ENCODE results near the gene NRF1.
A peak's percentile ranks its signal among the peaks of the same experiment; 100 is the strongest.
"Not testable (repeated sequence)": the region's sequence is repeated elsewhere in the genome, so short reads cannot be mapped to it uniquely, and the experiment has no call there.

NRF1 gene

DNA sequence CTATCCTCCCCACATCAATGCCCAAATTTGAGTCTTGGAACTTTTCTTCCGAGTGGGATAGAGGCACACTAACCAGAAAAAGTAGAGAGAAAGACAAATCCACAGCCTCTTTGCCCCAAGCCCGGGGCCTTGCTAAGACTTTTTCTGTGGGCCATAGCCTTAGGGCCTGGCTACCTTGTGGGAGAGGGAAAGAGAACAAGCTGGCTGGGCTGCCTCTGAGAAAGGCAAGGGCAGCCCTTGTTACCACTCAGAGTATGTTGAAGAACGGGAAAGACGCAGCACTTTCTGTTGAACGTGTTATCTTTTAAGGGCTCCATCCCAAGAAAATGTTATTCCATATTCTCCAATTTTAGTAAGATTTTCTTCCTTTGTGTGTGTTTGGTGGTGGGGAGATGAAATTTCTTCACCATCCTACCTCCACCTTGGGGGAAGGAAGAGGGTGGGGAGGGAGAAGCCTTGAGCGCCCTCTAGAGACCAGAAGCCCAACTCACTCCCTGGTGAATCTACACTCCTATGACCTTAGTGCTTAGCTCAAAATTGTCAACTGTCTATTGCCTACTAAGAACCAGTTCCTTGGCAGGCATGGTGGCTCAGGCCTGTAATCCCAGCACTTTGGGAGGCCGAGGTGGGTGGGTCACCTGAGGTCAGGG lies 3.9 kb upstream of the NRF1 start:
- no peak for DNase-seq (ENCODE audit: low read depth in 2 of 2)

DNA sequence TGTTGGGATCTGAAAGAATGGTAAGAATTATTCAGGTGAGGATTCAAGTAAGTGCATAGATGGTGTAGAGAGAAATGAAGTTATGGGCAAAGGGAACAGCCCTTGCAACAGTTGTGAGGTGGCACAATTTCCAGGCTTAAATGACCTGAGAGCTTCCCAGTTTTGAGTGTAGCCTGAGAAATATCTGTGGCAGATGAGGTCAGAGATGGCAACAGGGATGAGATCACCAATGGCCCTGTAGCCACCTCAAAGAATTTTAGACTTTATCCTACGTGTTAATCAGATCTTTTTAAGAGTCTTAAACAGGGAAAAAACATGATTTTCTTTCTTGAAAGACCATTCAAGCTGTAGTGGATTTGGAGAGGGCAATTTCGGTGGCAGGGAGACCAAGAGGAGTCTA lies 1.9 kb upstream of the NRF1 start:
- no peak for DNase-seq (ENCODE audit: low read depth in 2 of 2)

DNA sequence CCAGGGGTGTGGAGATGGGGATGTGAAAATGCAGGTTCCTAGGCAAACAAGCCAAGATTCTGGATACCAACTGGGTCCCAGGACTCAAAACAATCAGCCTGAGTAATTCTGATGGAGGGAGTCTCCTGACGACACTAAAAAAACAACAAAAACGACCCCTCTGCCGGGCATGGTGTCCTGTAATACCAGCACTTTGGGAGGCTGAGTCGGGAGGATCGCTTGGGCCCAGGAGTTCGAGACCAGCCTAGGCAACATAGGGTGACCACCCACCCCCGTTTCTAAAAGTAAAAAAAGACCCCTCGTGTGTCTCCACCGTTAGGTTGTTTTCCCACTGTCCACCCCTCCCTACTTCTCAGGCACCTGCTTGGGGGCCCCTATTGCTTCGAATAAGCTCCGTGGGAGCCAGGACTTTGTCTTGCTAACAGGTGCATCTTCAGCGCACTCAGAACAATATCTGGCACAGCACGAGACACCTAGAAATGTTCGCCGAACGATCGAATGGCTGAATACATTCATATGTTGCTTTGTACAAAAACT lies 743 bp upstream of the NRF1 start:
- peak in 1 of 2 donors; percentile 7 for DNase-seq (ENCODE audit: low read depth in 2 of 2)

DNA sequence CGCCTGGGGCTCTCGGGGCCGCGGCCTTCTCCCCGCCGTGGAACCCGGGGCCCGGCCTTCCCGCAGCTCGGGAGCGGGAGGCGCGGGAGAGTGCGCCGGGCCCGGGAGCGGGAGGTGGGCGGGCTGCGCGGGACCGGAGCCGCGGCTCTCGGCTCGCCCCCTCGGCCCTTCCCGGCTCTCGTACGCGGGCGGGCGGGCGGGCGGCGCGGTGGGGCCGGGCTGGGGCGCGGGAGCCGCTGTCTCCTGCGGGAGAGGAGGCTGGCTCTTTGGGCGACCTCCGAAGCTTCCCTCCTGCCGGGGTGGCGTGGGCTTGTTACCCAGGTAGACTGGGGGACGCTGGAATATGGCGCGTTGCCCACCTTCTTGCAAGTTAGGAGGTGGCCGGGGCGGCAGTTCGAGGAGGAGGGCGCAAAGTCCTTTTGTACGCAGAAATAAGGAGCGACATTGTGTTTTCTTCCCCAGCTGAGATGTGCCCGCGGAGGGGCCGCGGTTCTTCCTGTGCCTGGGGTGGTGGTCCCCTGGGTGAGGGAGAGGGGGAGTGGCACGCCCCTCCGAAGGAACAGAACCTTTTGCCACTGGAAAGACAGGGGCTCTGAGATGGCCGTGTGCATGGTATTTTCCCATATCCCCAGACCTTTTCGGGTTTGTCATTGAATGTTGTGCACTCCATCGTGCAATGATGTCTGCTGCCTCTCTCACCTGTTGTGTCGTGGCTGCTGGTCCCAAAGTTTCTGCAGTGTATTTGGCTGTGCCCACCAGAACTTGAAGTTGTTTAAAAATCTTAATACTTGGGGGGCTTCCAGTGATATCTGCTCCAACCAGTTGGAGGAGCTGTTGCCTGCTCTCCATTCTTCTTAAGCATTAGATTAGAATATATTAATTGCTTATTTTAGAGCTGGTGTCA lies 844 bp downstream of the NRF1 start:
- DNase-seq (ENCODE audit: low read depth in 2 of 2), result peak in 1 of 2 donors; percentile 11

DNA sequence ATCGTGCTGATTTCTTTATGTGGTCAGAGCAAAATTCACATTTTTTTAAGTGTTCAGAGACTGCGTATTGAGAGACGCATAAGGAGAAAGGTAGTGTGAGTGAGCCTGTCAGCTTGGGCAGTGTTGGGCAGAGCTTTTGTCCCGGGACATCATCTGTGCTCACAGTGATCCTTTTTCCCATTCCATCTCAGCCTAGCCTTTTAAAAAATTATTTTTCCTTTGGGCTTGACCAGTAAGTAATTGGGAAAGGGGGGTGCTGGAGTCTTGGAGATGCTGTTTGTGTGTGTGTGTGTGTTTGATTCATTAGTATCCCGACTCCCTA lies 1.5 kb downstream of the NRF1 start:
- DNase-seq (ENCODE audit: low read depth in 2 of 2), result no peak

DNA sequence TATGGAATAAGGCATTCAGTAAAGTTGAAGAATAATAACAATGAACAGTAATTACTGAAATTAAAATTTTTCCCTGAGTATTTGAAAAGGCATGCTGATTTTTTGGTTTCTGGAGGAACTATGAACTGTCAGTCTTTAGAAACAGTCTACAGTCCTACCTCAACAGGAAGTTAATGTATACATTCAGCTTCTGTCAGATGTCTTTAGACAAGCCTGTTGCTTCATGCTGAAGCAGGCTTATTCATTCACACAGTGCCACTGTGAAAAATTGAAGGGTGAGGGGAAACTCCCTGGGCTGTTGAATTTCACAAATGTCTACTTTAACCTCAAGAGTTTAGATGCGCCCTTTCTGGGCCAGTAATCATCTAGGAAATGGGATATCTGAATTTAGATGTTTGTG lies 3.5 kb downstream of the NRF1 start:
- DNase-seq (ENCODE audit: low read depth in 2 of 2), result no peak

DNA sequence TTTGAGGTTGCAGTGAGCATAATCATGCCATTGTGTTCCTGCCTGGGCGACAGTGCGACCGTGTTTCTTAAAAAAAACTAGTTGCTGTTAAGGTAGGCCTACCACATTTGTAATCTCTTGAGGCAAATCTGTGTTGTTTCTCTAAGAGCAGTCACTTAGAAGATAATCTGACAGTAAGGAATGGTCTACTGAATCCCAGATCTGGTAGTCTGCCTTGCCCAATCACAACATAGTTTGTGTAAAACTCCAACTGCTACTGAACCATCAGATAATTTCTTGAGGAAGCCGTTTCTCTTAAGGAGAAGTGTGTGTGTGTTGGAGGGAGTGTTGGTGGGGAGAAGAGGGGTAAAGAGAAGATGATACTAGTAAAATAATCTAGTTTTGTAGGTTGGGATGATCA lies 5.0 kb downstream of the NRF1 start:
- no peak for DNase-seq (ENCODE audit: low read depth in 2 of 2)

DNA sequence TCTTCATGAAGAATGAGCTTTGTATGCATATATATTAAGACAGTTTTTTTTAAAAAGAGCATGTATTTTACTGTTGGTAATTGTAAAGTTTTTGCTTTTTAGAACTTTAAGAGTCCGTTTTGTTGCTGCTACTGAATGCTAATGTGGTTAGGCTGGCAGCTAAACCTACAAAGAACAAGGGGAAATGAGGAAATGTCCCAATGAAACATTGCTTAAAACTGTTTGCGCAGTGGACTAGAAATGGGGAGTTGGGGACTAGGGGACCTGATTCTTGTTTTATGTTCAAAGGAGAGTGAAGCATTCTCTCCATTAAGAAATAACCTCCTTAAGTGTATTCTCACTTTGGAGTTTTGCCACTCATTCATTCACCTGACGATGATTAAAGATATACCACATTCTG lies 5.7 kb downstream of the NRF1 start:
- DNase-seq (ENCODE audit: low read depth in 2 of 2), result no peak

DNA sequence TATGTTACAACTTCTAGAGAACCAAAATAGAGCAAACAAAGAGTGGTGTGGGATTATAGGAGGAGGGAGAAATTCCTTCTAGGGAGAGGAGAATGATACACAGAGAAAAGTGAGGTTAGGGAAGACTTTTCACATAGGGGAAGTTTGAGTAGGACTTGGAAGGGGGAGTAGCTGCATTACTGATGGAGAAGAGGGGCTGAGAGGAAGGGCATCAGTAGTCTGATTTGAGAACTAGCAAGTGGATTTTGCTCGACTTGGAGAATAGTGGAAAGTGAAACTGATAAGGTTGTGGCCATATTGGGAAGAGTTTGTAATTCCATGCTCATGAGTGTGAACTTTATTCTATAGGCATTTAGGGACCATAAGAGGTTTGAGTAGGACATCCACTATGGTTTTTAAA lies 6.1 kb downstream of the NRF1 start:
- DNase-seq (ENCODE audit: low read depth in 2 of 2), result no peak

DNA sequence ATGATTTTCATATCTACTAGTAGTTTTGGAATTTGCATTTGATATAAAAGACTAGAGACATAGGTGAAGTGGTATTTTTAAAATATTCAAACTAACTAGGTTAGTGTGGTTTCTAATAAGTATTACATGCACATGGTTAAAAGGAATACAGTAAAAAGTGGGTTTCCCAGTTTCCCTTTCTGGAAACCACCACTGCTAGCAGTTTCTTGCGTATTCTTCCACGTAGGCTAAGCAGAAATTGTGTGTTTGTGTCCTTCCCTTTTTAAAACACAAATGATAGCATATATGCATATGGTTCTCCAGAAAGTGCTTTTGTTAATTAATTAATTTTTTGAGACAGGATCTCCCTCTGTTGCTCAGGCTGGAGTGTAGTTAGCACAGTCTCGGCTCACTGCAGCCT lies 15.4 kb downstream of the NRF1 start:
- DNase-seq (ENCODE audit: low read depth in 2 of 2), result no peak

DNA sequence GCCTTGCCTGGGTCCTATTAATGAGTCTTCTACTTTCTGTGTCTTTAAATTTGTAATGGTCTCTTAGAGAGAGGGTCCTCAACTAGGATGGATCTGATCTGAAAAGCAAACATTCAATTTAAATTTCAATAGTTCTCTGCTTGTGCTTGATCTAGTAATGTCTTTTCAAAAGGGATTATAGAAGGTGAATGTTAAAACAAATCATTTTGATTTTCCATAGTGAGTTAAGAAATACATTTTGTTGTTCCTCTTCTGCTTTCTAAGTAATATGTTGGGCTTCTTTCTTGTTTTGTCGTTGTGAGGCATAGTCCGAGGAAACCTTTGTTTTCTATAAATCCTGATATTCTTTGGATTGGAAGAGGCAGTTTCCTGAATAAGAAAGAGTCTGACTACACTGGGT lies 18.8 kb downstream of the NRF1 start:
- no peak for DNase-seq (ENCODE audit: low read depth in 2 of 2)

DNA sequence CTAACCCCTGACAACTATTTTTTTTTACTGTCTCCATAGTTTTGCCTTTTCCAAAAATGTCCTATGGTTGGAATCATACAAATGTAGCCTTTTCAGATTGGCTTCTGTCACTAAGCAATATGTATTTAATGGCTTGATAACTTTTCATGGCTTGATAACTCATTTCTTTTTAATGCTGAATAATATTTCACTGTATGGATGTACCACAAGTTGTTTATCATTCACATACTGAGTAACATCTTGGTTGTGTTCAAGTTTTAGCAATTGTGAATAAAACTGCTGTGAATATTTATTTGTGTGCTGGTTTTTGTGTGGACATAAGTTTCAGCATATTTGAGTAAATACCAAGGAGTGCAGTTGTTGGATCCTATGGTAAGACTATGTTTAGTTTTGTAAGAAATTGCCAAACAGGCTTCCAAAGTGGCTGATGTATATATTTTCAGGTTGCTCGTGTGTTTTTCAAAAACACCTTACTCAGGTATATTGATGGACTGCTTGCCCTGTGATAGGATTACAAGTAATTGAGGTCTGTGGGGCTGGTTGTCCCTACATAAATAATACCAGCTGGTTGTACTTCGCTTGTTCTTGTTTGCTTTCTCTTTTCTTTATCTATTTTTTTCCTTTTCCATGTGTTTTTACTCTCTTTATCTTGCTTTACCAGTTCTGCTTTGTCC lies 23.0 kb downstream of the NRF1 start:
- no peak for DNase-seq (ENCODE audit: low read depth in 2 of 2)

DNA sequence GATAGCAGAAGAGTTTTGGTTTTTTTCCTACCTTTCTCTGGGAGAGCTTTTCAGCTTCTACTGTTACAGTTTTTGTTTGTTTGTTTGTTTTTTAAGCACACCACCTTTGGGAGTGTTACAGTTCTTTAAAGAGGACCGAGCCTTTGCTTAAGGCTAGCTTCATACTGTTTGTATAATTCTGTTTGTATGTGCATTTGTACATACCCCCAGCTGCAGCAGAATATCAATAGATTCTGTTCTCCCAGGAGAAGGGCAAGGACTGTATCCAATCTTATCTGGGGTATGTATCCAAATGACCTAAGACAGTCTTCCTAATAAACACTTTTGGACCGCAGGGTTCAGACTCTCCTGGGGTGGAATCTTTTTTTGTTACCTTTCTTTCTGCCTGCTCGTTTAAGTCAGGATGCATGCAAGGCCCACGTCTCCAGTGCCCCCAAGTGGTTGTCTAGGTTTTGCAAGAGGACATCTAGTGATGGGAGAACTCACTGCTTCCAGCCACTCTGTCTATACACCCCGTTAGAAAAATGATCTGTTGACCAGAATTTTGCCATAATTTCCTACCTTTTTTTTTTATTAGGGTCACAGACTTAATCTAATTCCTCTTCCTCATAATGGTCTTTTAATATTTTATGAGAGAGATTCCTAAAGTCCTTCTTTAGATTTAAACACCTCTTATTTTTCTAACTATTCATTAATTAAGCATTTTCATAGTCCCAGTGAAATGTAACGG lies 23.9 kb downstream of the NRF1 start:
- DNase-seq (ENCODE audit: low read depth in 2 of 2), result peak in 1 of 2 donors; percentile 44

DNA sequence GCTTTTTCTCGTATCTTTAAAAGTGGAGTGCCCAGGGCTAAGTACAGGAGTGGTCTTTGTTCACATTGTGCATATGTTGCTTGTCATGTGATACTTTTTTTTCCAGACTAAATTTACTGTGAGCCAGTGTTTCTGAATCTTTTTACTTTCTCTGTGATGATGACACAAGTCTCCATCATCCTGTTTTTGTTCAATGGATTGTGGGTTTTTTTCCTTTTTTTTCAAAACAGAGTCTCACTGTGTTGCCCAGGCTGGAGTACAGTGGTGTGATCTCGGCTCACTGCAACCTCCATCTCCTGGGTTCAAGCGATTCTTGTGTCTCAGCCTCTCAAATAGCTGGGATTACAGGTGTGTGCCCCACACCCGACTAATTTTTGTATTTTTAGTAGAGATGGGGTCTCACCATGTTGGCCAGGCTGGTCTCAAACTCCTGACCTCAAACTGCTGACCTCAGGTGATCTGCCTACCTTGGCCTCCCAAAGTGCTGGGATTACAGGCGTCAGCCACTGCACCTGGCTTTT lies 24.6 kb downstream of the NRF1 start:
- DNase-seq (ENCODE audit: low read depth in 2 of 2), result not testable (repeated sequence)

DNA sequence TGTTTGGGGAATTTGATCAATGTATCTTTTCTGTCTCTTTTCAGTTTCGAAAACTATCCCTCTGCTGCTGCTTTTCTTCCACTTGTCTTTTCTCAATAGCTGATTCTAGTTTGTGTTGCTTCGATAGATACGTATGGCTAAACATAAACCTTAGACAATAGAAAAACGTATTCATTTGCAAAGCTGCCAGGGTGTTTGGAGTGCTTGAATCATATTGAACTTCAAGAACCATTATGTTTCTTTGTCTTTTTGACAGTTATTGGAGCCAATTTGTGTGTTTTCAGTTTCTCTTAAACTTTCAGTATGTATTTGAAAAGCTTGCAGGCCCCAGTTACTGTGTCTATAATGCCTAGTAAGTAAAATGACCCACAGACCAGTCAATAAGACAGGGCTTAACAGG lies 25.1 kb downstream of the NRF1 start:
- no peak for DNase-seq (ENCODE audit: low read depth in 2 of 2)

DNA sequence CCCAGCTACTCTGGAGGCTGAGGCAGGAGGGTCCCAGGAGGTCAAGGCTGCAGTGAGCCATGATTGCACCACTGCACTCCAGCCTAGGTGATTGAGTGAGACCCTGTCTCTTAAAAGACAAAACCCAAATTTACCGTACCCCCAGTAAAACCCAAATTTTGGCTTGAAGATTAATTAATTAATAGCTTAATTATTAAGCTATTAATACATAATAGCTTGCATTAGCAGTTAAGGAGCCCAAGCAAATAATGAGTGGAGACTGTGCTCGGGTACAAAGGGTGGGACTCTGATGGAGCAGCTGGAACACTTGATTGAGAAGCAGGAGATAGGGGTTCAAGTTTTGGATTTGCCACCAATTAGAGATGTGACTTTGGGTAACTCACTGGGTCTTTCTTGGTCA lies 28.9 kb downstream of the NRF1 start:
- DNase-seq (ENCODE audit: low read depth in 2 of 2), result no peak

DNA sequence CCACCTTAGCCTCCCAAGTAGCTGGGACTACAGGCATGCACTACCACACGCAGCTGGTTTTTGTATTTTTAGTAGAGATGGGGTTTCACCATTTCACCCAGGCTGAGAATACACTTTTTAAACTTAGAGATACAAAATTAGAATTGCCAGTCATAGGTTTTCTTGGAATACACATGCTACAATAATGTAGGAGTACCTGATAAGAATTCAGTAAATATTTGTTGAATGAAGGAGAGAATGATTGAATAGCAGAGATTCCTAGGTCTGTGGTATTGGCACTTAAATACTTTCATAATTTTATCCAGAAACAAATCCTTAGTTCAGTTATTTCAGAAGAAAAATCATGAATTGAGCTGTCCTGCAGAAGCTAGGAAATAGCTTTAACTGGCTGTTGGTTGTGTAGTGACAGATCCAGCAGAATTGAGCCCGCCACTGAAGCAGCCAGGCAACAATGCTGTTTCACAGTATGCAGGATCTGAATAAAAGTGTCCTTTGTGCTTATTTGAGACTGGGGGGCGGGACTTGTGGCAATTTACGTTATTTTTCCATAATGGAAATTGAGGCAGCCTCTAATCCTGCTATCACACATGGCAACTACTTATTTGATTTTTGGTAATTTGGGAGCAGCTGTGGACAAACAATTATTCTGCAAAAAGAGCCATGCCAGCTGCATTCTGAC lies 31.5 kb downstream of the NRF1 start:
- no peak for DNase-seq (ENCODE audit: low read depth in 2 of 2)

DNA sequence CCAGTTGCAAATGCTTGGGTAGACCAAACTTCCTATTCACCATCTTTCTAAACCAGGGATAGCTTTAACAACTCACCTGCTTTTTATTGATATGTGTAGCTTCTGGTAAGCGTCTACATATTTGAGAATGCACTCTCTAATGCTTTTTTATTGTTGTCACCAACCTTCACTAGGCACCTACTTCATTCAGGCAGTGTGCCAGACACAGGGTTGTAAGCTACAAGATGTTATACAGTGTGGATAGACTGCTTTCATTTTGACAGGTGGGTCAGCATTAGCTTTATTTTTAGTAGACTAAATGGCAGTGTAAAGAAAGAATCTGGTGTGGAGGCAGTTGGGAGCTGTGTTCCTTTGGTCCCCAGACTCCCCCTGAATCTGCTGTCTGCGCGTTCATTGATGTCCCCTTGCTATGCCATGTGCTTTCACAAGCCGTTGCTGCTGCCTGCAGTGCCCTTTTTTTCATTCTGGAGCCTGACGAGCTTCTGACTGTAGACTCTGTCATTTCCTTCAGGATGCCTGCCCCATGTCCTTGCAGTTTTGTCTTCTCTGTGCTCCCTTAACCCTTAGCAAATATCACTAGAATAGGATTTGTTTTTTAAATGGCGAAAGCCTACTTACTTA lies 32.1 kb downstream of the NRF1 start:
- DNase-seq (ENCODE audit: low read depth in 2 of 2), result no peak

DNA sequence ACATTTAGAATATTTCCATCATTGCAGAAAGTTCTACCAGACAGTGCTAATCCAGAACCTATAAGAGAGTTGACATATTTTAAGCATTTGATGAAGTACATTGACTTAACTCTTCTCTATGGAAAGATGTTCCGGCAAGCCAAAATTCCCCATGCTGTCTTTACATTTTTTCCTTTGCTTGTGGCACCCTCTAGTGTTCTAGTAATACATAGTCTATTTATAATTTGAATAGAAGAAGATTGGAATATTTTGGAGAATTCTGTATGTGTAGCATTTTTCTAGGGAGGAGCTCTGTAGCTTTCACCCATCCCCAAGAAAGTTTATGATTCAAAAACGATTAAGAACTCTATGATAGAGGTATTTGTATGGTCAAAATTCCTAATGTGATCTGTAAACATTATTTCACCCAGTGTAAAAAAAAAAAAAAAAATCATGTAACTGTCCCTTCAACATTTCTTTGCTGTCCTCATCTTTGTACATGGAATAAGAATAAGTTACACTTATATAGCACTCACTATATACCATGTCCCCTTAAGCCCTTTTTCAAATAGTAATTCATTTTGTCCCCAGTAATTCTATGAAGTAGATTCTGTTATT lies 33.2 kb downstream of the NRF1 start:
- DNase-seq (ENCODE audit: low read depth in 2 of 2), result no peak

DNA sequence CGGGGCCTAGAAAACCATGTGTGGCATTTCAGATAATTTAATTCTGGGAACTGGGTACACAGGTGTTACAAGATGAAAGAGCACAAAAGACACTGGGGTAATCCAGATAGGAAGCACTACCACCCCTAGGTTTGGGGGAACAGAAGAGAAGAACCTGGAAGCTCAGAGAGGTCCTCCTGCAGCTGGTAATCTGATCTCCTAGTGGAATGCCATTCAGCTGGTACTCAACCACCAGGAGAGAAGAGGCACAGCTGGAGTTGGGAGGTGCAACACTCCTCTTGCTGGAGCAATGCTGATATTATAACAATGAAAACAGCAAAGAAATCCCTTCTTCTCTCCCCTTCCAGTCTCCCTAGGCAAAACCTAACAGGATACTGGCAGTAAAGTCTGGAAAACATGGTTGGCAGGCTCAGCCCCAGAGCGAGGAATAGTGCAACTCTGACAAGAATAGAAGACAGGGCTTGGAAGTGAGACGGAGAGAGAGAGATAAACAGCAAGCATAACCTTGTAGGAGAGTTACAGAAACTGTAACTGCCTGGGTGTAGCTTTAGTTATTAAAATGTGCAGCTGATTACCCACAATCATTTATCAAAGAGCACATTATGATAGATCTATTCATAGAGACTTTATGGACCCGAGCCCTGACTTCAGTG lies 35.0 kb downstream of the NRF1 start:
- DNase-seq (ENCODE audit: low read depth in 2 of 2), result no peak
